NCI-H1694 treated with DMSO at 0.1 percent for 48 hours (cell line): Measurements from ENCODE around the gene TMEM47.

Experiments
- DNase-seq: peaks from one replicate; lab custom pipeline; 2025; lab: John Stamatoyannopoulos, UW

TMEM47 gene

GRCh38 chrX:34585561-34585960 lies 71.5 kb downstream of the TMEM47 start:
- no peak for DNase-seq

GRCh38 chrX:34584781-34585180 lies 72.3 kb downstream of the TMEM47 start:
- no peak for DNase-seq

- no peak for DNase-seq
Measured at GRCh38 chrX:34580069-34580468, 77.0 kb downstream of the TMEM47 start.

GRCh38 chrX:34578237-34578636 lies 78.8 kb downstream of the TMEM47 start:
- no peak for DNase-seq
